ENCODE results near the gene FAM43B. TPM values are rescaled to one million over a fixed set of nuclear protein-coding genes. Genes with fewer than 3 reads are reported as not detected.
A peak's percentile ranks its signal among the peaks of the same experiment; 100 is the strongest.

FAM43B gene
- total RNA-seq, 1 donor from 2014 or later, result 0.08 TPM

DNA sequence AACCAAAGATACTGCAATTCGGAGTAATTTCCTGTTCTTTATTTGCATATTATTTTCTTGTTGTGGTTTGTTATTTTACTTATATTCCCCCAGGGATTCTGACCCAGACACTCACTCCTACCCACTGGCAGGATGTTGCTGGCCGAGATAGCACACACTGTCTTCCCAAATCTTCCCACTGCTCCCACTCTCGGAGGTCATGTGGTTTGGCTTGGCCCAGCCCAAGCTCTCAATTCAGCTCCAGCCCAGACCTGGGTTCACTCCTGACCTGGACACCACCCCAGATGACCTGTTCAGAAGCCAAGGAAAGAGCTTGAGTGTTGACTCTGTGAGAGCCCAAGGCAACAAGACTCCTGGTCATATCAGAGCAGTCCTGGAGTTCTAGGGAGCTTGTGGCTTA, 1.2 kb upstream of the FAM43B start:
- DNase-seq (ENCODE audit: low read depth), result no peak

DNA sequence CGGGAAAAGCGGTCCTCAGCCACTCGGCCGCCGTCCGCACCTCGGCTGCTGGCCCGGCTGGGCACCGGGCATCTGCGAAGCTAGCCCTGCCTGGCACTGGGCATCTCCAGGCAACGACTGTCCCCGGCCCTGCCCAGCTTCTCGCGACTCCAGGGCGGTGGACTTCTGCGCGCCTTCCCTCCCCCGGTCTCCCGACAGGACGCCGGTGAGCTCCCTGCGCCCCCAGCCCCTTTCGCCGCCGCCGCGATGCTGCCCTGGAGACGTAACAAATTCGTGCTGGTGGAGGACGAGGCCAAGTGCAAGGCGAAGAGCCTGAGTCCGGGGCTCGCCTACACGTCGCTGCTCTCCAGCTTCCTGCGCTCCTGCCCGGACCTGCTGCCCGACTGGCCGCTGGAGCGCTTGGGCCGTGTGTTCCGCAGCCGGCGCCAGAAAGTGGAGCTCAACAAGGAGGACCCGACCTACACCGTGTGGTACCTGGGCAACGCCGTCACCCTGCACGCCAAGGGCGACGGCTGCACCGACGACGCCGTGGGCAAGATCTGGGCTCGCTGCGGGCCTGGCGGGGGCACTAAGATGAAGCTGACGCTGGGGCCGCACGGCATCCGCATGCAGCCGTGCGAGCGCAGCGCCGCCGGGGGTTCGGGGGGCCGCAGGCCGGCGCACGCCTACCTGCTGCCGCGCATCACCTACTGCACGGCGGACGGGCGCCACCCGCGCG, 514 bp downstream of the FAM43B start:
- DNase-seq (ENCODE audit: low read depth), result no peak

DNA sequence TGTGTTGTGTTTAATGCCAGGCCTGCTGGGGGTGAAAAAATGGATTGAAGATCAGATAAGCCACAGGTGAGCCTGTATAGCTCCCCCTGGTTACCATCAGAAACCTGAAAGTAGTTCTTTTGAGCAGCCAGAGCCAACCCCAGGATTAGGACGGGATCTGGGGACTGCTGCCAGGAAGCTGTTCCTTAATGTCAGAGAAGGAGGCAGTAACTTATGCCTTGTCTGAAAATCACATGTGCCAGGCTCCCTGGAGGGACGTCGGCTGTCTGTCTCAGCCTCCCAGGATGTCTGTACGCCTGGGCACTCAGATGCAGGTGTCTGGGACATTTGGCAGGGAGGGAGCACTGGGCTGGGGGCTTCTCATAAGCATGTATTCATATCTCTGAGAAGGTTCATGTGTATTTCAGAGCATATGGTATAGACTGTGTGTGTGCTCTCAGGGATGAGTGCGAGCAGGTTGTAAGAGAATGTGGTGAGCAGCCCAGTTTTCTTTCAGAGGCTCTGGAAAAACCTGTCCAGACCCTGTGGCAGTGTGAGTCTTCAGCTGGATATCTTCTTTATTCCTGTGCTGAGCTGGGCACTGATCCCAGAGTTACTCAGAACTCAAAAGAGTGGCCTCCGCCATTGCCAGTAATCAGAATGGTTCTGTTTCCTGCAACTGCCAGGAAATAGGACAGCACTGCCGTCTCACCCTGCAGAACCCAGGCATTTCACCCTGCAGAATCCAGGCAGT, 2.8 kb downstream of the FAM43B start:
- DNase-seq (ENCODE audit: low read depth), result no peak

DNA sequence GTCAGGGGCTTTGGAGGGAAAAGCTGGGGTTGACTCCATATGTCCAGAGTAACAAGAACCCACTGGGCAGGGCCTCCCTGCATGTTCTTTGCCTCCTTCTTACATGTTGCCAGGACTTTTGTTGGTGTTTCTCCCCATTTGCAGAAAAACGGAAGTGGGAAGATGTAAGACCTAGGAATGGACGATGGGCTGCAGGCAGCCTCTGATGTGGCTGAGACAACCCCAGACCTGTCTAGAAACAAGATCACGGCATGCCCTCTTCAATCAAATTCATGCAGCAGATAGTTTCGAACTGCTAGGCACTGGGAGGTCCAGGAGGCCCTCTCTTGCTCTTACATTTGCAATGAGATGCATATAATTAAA, 3.4 kb downstream of the FAM43B start:
- no peak for DNase-seq (ENCODE audit: low read depth)

DNA sequence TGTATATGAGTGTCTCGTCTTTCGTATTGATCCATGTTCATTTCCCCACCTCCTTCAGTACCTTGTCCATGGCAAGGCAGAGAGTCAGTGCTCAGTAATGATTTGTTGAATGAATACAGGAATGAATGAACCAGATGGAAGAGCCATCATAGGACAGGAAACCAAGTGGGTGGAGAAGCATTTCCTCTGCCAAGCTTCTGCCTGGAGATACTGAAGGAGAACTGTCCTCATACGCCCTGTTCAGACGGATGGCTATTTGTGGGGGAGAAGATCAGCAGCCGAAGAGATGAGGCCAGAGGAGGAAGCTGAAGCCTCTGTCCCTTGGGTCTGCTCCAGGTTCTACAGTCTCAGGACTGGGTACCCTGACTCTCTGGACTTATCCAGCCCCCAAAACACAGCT, 5.8 kb downstream of the FAM43B start:
- DNase-seq (ENCODE audit: low read depth), result no peak

DNA sequence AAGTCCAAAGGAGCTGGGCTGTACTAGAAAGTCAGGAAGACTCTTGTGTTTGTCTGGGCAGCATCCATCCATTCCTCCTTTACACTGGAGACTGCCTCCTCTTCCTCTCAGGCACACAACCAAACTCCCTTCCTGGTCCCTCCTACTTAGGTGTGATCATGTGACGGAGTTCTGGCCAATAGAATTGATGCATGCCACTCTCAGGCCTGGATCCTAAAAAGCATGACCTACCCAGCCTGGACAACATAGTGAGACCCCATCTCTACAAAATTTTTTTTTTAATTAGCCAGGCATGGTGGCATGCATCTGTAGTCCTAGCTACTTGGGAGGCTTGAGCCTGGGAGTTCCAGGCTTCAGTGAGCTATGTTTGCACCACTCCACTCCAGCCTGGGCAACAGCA, 8.6 kb downstream of the FAM43B start:
- DNase-seq (ENCODE audit: low read depth), result no peak

DNA sequence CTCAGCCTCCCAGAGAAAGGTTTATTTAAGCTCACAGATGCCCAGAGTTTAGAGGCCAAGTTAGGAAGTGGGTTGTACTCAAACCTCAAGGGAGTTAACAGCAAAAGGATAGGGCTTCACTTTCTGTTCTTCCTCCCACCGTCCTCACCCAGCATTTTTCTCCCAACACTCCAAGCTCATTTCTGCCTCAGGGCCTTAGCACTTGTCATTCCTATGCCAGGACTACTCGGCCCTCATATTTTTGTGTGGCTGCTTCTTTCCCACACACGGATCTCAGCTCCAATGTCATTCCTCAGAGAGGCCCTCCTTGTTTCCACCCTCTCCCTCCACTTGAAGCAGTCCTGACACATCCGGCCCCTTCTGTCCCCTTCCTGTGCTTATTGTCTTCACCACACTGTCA, 12.9 kb downstream of the FAM43B start:
- DNase-seq (ENCODE audit: low read depth), result no peak

DNA sequence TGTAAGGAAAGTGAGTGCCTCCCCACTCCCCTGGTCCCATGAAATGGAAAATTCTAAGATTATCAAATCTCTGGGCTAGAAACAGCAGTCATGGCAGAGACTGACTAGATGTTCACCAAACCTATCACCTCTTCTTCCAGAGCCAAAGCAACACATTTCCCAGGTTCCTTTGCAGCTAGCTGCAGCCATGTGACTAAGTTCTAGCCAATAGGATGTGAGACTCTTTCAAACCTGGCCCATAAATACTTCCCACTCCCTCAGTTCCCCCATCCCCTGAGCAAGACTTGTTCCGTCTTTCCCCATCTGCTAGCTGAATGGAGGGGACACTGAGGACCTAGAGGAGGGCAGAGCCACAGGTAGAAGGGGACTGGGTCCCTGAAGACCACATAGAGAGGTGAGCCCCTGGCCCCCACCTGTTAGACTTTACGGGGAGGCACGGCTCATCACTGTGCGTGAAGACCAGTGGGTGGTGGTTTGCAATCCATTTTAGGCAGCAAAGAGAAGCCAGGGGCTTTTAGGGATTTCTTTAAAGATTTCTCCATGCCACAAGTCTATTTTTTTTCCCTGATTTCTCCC, 17.2 kb downstream of the FAM43B start:
- no peak for DNase-seq (ENCODE audit: low read depth)

DNA sequence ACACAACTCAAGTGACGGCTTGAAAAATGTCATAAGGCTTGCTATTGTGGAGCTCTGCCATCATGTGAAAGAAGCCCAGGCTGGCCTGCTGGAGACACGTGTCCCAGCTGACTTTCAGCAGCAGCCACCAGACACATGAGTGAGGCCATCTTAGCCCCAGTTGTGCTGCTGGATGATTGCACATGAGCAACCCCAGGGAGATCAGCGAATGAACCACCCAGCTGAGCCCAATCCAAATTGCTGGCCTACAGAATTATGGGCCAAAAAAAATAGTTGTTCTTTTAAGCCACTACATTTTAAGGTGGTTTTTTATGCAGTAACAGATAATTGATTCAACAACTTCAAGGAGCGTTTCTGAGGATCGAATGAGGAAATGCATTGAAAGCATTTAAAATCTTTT, 19.1 kb downstream of the FAM43B start:
- DNase-seq (ENCODE audit: low read depth), result no peak

DNA sequence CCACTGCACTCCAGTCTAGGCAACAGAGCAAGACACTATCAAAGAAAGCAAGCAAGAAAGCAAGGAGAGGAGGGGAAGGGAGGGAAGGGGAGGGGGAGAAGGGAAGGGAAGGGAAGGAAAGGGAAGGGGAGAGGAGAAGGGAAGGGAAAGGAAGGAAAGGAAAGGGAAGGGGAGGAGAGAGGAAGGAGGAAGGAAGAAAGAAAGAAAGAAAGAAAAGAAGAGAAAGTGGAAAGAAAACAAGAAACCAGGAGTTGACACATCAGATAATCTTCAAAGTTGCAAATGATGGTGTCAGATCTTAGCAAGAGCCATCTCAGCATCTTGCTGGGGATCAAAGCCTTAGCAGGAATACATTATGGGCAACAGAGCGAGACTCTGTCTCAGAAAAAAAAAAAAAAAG, 21.6 kb downstream of the FAM43B start:
- no peak for DNase-seq (ENCODE audit: low read depth)

DNA sequence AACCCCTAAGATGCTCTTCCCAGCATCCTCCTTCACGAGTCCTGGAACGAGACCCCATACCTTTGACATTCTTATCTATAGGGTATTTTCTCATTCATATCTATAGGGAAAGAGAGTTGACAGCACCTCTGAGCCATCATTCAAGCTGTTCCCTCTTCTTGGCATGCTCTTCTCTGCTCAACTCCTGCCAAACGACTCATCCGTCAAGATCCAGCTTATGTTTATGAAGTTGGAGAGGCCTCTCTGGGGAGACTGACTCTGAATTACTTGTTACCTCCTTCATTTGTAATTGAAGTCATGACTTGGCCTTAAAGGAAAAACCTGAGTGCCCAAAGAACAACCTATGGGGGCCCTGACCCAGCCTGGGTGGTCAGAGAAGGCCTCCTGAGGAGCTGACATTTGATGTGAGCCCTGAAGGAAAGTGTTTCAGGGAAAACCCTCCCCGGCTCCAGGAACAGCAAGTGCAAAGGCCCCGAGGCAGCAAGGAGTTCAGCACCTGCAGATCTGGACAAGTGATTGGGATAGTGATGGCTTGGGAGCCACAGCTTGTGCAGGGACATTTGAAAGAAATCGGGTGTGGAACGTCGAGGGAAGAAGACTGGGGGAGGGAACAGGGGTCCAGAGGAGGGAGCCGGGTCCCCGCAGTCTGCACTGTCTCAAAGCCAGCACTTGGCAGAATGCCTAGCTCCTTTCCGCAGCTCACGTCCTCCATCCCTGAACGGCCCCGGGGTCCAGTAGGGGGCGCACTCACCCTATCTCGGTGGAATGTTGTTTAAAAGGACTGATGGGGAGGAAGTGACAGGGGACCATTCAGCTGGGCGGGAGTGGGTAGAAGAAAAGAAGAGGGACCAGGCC, 22.5 kb downstream of the FAM43B start:
- DNase-seq (ENCODE audit: low read depth), result peak; percentile 70

DNA sequence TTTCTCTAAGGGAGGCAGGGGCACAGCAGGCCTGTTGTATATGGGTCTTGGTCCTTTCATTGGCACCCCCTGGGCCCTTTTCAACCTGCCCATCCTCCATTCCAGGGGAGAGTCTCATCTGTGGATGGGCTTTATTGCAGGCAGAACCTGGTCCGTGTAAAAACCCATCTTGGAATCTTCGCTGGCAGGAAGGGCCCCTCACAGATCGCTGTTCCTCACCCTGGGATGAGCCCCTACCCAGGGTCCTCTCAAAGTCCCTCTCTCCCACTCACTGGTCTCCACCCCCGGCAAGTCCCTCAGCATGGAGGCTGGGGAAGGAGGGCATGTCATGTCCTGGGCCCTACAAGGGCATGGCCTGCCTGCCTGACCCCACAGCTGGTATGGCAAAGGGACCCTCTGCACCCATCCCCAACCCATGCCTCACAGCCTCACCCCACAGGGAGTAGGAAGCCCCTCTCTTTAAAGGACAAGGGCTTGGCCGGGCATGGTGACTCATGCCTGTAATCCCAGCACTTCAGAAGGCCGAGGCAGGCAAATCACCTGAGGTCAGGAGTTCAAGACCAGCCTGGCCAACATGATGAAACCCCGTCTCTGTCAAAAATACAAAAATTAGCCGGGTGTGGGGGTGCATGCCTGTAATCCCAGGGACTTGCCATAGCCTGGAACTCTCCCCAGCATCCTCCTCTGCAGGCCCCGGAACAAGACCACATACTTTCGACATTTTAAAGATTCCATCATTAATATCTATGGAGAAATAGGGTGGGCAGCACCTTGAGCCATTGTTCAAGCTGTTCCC, 23.4 kb downstream of the FAM43B start:
- DNase-seq (ENCODE audit: low read depth), result no peak

DNA sequence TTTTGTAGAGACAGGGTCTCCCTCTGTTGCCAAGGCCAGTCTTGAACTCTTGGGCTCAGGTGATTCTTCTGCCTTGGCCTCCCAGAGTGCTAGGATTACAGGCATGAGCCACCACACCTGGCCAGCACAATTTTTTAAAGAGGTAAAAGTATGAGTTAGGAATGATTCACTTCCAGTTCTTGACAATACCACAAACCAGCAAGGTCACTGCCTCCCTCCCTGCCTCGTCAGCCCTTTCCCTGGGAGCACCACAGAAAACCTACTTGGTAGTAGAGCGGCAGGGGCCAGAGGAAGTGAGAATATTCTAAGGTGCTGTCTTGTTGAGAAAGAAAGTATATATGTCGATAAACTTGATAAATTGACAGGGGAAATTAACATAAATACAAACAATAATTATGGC, 25.7 kb downstream of the FAM43B start:
- DNase-seq (ENCODE audit: low read depth), result no peak

DNA sequence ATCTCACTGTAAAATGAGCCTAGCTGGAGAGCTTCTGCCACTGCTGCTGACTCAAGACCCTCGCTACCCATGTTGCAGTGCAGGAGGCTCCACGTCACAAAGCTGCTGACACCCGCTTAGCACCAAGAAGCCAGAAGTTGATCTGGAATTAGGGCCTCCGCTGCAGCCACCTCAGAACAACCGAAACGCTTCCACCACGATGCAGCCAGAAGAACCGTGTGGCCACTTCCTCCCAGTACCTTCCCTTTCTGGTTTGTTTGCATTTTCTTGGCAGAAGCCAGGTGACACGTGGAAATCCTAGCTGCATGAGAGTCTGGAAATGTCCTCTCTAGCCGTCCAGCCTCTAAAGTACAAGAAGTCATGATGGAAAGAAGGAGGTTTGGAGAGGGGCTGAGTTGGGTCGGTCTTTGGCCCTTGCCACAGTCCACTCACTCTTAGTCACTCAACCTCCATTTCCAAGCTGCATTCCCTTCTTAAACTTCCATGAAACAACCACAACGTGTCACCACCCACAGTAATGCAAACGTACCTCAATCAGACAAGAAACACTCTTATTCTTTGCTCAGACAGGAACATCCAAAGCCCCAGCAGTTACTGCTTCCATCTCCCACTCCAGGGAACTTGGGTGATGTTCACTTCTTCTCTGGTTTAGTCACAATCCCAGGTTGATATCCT, 26.5 kb downstream of the FAM43B start:
- no peak for DNase-seq (ENCODE audit: low read depth)

DNA sequence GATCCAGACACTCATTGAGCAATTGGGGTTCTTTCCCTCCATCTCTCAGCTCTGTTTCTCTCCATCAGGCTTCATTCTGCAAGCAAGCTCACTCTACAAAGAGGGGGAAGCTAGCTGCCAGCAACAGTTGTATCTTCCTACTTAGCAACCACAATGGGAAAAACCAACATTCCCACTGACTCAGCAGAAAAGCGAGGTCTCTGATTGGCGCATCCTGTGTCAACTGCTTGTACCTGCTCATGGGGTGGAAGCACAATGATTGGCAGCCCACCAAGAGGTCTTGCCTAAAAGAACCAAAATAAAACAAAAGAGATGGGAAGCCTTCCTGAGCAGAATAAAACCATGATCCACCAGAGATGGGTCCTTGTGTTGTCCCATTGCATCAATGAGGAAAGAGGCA, 32.5 kb downstream of the FAM43B start:
- DNase-seq (ENCODE audit: low read depth), result peak; percentile 50

DNA sequence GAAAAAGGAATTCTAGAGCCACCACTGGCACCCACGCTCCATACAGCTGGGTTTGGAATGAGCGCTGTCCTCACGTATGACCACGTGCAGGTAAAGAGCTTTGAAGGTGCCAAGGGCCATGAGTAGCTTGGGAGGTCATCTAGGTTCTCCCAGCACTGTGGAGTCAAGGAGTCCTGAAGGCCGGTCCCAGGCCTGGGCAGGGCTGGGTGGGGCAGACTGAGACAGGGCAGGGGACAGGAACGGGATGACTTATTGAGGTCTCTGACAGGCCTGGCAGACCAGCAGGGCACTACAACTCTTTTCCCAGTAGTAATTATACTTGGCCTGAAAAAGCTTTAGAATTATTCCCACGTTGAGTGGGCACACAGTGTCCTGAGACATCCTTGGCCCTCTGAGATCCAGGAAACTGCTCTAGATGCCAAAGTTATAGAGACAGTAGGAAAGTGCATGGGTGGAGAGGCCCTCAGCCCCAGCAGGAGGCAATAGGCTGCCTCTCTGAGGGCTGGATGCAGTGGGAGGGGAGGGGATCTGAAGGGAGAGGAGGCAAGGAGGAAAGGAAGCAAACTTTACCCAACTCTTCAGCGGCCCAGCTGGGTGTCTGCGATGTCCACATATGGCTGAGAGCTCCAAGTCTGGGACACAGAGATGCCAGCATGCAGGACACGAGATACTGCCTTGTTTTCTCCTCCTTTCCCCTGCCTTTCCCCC, 34.7 kb downstream of the FAM43B start:
- DNase-seq (ENCODE audit: low read depth), result no peak

DNA sequence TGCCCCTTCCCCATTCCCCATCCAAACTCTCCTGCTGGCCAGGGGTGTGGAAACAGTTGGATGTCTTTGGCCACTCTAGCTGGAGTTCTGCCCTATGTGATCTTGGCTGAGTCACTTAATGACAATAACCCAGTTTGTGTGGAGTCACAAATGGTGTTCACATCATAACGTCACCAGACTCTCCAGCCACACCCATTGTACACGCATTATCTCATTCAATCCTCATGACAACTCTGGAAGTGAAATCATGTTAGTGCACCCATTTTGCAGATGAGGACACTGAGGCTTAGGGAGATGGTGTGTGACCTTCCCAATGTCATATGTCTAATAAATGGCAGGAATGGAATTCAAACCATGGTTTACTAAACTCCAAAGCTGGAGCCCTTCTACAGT, 35.3 kb downstream of the FAM43B start:
- DNase-seq (ENCODE audit: low read depth), result no peak

DNA sequence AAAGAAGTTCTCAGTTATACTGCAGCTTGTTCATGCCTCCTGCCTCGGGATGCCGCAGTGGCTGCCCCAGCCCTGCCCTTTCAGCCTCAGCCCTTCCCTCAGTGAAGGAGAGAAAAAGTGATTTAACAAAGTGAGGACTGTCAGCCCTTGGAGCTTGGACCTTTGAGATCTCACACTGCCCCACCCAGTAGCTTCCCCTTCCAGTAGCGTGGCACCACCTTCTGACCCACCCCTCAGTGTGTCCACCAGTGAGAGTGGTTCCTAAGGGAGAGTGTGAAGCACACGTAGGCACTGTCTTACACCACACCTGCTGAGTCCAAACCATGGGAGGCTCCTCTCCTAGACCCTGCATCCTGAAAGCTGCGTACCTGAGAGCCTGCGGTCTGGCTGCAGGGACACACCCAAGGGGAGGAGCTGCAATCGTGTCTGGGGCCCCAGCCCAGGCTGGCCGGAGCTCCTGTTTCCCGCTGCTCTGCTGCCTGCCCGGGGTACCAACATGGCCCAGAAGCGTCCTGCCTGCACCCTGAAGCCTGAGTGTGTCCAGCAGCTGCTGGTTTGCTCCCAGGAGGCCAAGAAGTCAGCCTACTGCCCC, 36.4 kb downstream of the FAM43B start, which contains the start of gene CDA:
CDA (plus strand) TSS at position 464 of the 592 bp plus-strand sequence; CDS start at position 497, 33 bp downstream.
- no peak for DNase-seq (ENCODE audit: low read depth)

Data from myocyte (in vitro differentiated cells).